ENCODE data around the gene ZNF521. TPM values are rescaled to one million over a fixed set of nuclear protein-coding genes. Genes with fewer than 3 reads are reported as not detected.

ZNF521 gene
- total RNA-seq, 4 donors from 2014 or later = 4.7 to 15.4 (median 7.7) TPM

DNA sequence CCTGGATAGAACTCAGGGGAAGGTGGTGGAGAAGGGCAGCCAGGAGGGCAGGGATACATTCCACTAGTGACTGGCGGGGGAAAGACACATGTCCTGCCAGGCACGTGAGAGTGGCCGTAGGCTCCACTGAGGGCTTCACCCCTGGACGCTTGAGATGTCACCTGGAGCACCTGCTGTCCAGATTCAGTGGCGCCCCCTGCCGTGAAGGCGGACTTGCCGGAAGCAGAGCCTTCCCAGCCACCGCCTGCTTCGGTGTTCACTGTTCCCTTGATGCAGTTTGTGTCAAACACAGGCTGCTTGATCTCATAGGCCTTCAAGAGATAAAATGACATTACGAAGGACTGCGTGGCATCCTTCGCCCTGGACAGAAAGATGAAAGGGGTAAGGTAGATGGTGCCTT lies 335.3 kb downstream of the ZNF521 start:
- no peak for DNase-seq (ENCODE audit: low spot score in 2 of 2)
- 89 to 93% methylated on average over 13 of the region's 13 CpGs for WGBS, 2 donors
- TF ChIP-seq POLR2A (IDR thresholded peaks at IDR 0.05) = no peak
- TF ChIP-seq, protein P1, sequence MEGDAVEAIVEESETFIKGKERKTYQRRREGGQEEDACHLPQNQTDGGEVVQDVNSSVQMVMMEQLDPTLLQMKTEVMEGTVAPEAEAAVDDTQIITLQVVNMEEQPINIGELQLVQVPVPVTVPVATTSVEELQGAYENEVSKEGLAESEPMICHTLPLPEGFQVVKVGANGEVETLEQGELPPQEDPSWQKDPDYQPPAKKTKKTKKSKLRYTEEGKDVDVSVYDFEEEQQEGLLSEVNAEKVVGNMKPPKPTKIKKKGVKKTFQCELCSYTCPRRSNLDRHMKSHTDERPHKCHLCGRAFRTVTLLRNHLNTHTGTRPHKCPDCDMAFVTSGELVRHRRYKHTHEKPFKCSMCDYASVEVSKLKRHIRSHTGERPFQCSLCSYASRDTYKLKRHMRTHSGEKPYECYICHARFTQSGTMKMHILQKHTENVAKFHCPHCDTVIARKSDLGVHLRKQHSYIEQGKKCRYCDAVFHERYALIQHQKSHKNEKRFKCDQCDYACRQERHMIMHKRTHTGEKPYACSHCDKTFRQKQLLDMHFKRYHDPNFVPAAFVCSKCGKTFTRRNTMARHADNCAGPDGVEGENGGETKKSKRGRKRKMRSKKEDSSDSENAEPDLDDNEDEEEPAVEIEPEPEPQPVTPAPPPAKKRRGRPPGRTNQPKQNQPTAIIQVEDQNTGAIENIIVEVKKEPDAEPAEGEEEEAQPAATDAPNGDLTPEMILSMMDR (IDR thresholded peaks at IDR 0.05) = no peak
- H3K4me3 ChIP-seq (ENCODE audit: low read depth, poor library complexity, severe bottlenecking) = no peak overlapping the region
- intact Hi-C loops (cut with DNase I; ENCODE audit: low total_unique reads) = no loop called here

DNA sequence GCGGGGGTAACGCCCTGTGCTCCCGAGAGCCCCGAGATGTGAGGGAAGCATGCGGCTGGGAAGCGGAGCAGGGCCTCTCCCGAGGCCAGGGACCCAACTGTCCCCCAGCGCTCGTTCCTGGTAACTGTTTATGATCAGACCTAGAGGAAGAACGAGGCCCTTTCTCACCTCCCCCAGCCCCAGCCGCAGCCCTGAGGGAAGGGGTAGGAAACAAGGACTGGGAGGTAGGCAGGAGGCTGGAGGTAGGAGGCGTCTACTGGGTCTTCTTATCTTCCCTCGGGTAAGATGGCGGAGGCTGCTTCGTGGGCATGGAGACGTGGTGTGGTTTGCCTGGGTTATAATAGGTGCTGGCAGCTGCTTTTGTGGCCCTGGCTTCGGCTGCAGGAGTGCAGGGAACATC lies 335.8 kb downstream of the ZNF521 start:
- TF ChIP-seq, protein P1 (IDR thresholded peaks at IDR 0.05) = no peak
- TF ChIP-seq POLR2A (IDR thresholded peaks at IDR 0.05) = no peak
- DNase-seq (ENCODE audit: low spot score in 2 of 2) = no peak
- 95 to 98% methylated on average over 17 of the region's 17 CpGs for WGBS, 2 donors
- intact Hi-C loops (cut with DNase I; ENCODE audit: low total_unique reads) = no loop called here
- no peak overlapping the region for H3K4me3 ChIP-seq (ENCODE audit: low read depth, poor library complexity, severe bottlenecking)
